Cardiac fibroblast (primary cell): Measurements from ENCODE around the gene GARIN3.

Experiments used
- DNase-seq, 2 donors: peaks; one replicate each; pipeline versions ENCODE4 v3.0.0 to v3.0.0-alpha.2; 2010; ENCODE audit warnings: low read depth in 2 of 2
- H3K4me3 ChIP-seq, 2 donors: replicated peaks in 1 of 2; 1 replicate in 1 of 2; 2 replicates in 1 of 2; pipeline ENCODE4 v1.5.1; 2011; ENCODE audit warnings: low read depth in 2 of 2, low read length in 2 of 2, mild to moderate bottlenecking in 2 of 2, moderate library complexity in 1 of 2
- CTCF ChIP-seq: IDR thresholded peaks from one replicate; pipeline ENCODE4 v1.5.1; 2011; ENCODE audit warnings: low read depth, mild to moderate bottlenecking, low read length, inconsistent platforms

The GARIN3 gene

GRCh38 chr5:157205708-157206107, 39.6 kb upstream of the GARIN3 start:
- no peak for DNase-seq
- no peak overlapping the region for H3K4me3 ChIP-seq
- no peak for TF ChIP-seq CTCF

- no peak overlapping the region for H3K4me3 ChIP-seq
- no peak for DNase-seq
- TF ChIP-seq CTCF = no peak
Measured at GRCh38 chr5:157204765-157205164, 38.7 kb upstream of the GARIN3 start.

GRCh38 chr5:157203417-157203816, 37.4 kb upstream of the GARIN3 start:
- TF ChIP-seq CTCF = no peak
- no peak for DNase-seq
- H3K4me3 ChIP-seq = no peak overlapping the region

GRCh38 chr5:157201857-157202256, 35.8 kb upstream of the GARIN3 start:
- DNase-seq = no peak
- no peak overlapping the region for H3K4me3 ChIP-seq

GRCh38 chr5:157198277-157198986, 32.4 kb upstream of the GARIN3 start:
- DNase-seq = no peak
- TF ChIP-seq CTCF = no peak
- no peak overlapping the region for H3K4me3 ChIP-seq

More at GRCh38 chr5:157201857-157202256, 35.8 kb upstream of the GARIN3 start:
- no peak for TF ChIP-seq CTCF

- DNase-seq = no peak
- no peak overlapping the region for H3K4me3 ChIP-seq
- no peak for TF ChIP-seq CTCF
Measured at GRCh38 chr5:157197086-157197485, 31.0 kb upstream of the GARIN3 start.

- TF ChIP-seq CTCF = no peak
- no peak overlapping the region for H3K4me3 ChIP-seq
- DNase-seq = no peak
Measured at GRCh38 chr5:157196045-157196444, 30.0 kb upstream of the GARIN3 start.
